ENCODE measurements around the gene FOXP1. TPM values are rescaled to one million over a fixed set of nuclear protein-coding genes. Genes with fewer than 3 reads are reported as not detected.

The FOXP1 gene
- total and polyA plus RNA-seq, 12 donors: 7.6 to 42.7 (median 24.3) TPM

- 96 to 100% (median 98%) methylated on average over 1 of the region's 1 CpG for WGBS, 4 donors
- TF ChIP-seq POLR2A (IDR thresholded peaks at IDR 0.05) (no peak), CTCF (IDR thresholded peaks at IDR 0.05) (no peak)
- no peak overlapping the region for H3K4me3 ChIP-seq
- H3K36me3 ChIP-seq (replicated peaks in 1 of 2): no peaks in the 10 kb centered on the region
- H3K4me1 ChIP-seq (replicated peaks in 1 of 2): peaks cover 9 to 17% of the 10 kb centered on the region in 2 donors
- no peak overlapping the region for H3K27ac ChIP-seq
- no peak for DNase-seq
- H3K27me3 ChIP-seq: no peaks in the 10 kb centered on the region
- intact Hi-C loops (cut with DNase I): no loop called here
- no peaks in the 10 kb centered on the region for H3K9me3 ChIP-seq (replicated peaks in 1 of 3)
Observed at GRCh38 chr3:71214797-71215196, 368.7 kb downstream of the FOXP1 start.

- Histone ChIP-seq H3K4me3 (no peak overlapping the region), H3K9me3 (replicated peaks in 1 of 3) (no peaks in the 10 kb centered on the region), H3K27ac (no peak overlapping the region), H3K27me3 (no peaks in the 10 kb centered on the region), H3K4me1 (replicated peaks in 1 of 2) (peaks cover 9 to 24% of the 10 kb centered on the region in 2 donors), H3K36me3 (replicated peaks in 1 of 2) (no peaks in the 10 kb centered on the region)
- intact Hi-C loops (cut with DNase I): no loop called here
- TF ChIP-seq CTCF (IDR thresholded peaks at IDR 0.05): no peak
- no peak for DNase-seq
- WGBS, 4 donors: 87 to 97% (median 93%) methylated on average over 4 of the region's 4 CpGs
Observed at GRCh38 chr3:71214016-71214415, 369.5 kb downstream of the FOXP1 start.

DNA sequence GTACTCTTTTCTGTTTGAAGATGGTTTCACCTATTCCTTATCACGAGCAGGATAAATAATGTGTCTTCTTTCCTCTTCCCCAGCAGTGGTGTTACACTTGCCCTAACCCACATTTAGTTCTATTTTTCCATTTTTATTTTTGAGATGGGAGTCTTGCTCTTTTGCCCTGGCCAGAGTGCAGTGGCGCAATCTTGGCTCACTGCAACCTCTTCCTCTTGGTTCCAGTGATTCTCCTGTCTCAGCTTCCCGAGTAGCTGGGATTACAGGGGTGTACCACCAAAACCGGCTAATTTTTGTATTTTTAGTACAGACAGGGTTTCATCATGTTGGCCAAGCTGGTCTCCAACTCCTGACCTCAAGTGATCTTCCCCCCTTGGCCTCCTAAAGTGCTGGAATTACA lies 372.4 kb downstream of the FOXP1 start:
- Histone ChIP-seq H3K27me3 (no peaks in the 10 kb centered on the region), H3K4me3 (no peak overlapping the region), H3K27ac (peak overlapping the region; percentile 6 to 70 (median 59)), H3K4me1 (replicated peaks in 1 of 2) (peaks cover 9 to 33% of the 10 kb centered on the region in 2 donors), H3K9me3 (replicated peaks in 1 of 3) (no peaks in the 10 kb centered on the region), H3K36me3 (replicated peaks in 1 of 2) (no peaks in the 10 kb centered on the region)
- intact Hi-C loops (cut with DNase I): no loop called here
- DNase-seq: peak in 4 of 7 donors; percentile 16 to 55 (median 26)
- TF ChIP-seq POLR2A (IDR thresholded peaks at IDR 0.05): no peak
- no peak for TF ChIP-seq CTCF (IDR thresholded peaks at IDR 0.05)
- 64 to 78% (median 70%) methylated on average over 4 of the region's 4 CpGs for WGBS, 4 donors

DNA sequence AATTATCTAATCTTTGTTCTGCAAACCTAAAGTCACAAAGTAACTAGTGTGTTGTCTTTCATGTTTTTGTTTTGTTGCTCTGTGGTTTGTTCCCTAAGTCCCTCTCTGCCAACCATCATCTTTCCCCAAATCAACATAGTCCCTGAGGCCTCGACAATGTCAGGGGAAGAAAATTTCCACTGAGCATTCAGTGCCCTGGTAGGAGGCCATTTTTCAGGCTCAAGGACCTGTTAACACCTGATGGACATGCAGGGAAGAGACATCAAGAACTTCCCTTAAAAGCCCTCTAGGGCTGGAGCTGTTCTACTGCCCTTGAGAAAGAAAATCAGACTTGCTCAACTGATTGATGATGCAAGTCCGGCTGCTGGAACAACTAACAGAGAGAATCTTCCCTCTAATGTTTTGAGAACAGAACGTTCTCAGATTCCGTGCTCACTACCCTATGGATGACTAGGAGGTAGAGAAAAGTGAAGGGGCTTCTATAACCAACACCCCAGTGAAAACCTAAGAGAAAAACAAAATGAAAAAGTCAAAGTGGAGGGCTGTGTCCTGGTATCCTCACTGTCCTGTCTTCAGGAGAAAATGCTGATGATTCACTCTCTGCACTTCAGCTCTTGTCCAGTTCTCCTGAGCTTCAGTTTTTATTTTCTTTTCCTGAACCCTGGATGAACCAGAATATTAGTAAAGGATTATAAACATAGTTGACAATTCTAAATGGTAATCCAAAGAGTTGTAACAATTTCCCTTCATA lies 373.1 kb downstream of the FOXP1 start:
- DNase-seq: peak; percentile 37 to 84 (median 67)
- H3K27me3 ChIP-seq: no peaks in the 10 kb centered on the region
- intact Hi-C loops (cut with DNase I): no loop called here
- peak overlapping the region; percentile 6 to 70 (median 59) for H3K27ac ChIP-seq
- H3K4me1 ChIP-seq (replicated peaks in 1 of 2): peaks cover 9 to 33% of the 10 kb centered on the region in 2 donors
- H3K36me3 ChIP-seq (replicated peaks in 1 of 2): no peaks in the 10 kb centered on the region
- H3K4me3 ChIP-seq: peak overlapping the region in 1 of 4 donors; percentile 7
- H3K9me3 ChIP-seq (replicated peaks in 1 of 3): no peaks in the 10 kb centered on the region
- TF ChIP-seq CTCF (IDR thresholded peaks at IDR 0.05) (peak in 5 of 6 experiments; percentile 24 to 59 (median 46)), POLR2A (IDR thresholded peaks at IDR 0.05) (no peak)
- 11 to 24% (median 16%) methylated on average over 4 of the region's 4 CpGs for WGBS, 4 donors

All from adrenal gland (tissue), 12 donors.